Renal pelvis (tissue), 4 donors: Measurements from ENCODE around the gene CATSPERB. TPM values are rescaled to one million over a fixed set of nuclear protein-coding genes. Genes with fewer than 3 reads are reported as not detected.
A peak's percentile ranks its signal among the peaks of the same experiment; 100 is the strongest.
"Not testable (repeated sequence)": the region's sequence is repeated elsewhere in the genome, so short reads cannot be mapped to it uniquely, and the experiment has no call there.

Source experiments
- DNase-seq: peaks from one replicate; pipeline ENCODE4 v3.0.0-alpha.2; 2013
- polyA plus RNA-seq, 3 donors: library from polyadenylated mRNA; unstranded; fragments of 120-200 nt; gene quantifications; one replicate each; pipeline ENCODE4 v1.2.1, GENCODE V29; 2013; ENCODE audit not compliant: insufficient read length in 3 of 3

Gene CATSPERB
- polyA plus RNA-seq, 3 donors: 0.60 to 1.5 (median 0.78) TPM

DNA sequence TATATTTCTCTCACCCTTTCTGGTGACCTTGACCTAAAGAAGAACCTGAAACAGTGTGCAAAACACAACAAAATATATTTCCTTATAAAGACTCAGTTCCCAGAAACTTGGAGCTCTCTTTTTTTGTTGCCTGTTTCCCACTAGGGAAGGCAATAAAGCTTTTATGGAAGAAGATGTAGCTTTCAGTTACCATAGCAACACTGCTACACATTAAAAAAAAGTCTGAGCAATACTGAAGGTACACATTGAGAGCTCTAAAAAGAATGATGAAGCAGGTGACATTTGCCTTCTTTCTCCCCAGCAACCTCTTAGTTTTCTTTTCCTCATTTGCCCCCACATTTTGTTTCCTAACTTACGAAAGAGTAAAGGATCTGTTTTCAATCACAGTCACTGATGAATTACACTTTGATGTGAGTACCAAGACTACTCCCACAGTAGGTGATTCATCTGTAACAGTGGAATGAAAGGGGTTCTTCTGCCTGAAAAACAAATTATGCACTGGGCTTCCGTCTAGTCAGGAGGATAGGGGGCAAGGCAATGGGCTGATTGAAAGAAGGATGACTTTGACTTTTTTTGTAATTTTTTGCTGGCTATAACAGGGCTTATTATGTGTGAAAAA lies 1.1 kb upstream of the CATSPERB start:
- DNase-seq: peak; percentile 24

DNA sequence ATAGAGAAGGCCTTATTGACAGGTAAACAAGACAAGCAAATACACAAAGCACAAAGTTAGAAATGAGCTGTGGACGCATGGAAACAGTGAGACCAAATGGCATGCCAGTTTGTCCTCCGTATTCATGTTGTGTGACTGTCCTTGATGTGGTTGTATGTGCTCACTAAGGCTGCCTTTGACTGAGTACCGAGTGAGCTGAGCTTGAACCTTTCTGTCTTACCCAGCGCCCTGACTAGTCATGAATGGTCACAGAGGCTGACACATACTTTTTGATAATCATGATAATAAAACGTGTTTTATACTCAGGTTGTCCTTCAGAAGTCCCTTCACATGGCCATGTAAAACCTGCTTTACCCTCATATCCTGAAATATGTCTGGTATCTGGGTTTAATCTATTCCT lies 553 bp upstream of the CATSPERB start:
- no peak for DNase-seq

DNA sequence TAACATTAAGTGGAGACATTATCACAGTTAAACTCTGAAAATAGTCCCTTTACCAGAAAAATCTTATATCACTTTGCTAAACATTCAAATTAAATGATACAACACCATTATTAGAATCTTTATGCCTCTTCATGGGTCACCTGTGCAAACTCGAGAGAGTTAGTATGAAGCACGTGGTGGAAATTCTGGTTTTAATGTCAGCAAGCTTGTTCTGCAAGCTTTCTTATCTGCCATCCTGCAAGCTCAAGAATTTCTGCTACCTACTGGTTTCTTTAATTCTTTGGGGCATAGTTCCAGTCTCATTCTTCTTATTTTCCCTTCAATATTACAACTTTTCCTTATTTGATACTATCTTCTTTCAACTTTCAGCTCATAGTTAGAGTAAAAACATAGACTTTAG lies 868 bp downstream of the CATSPERB start:
- DNase-seq: no peak

DNA sequence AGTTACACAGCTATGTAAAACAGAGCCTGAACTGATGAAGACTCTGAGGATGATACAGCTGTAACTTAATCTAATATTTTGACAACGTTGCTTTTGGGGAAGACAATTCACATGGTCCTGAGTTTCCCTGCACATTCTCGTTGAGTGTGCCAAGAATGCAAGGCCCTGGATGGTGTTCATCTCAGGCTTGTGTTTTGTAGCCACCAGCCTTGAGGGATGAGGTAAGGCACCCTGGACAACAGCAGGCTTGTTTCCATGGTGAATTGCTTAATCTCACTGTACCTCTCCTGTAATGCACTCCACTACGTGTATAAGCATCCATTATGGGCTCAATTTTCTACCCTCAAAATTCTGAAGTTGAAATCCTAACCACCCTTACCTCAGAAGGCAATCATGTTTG lies 2.1 kb downstream of the CATSPERB start:
- no peak for DNase-seq

DNA sequence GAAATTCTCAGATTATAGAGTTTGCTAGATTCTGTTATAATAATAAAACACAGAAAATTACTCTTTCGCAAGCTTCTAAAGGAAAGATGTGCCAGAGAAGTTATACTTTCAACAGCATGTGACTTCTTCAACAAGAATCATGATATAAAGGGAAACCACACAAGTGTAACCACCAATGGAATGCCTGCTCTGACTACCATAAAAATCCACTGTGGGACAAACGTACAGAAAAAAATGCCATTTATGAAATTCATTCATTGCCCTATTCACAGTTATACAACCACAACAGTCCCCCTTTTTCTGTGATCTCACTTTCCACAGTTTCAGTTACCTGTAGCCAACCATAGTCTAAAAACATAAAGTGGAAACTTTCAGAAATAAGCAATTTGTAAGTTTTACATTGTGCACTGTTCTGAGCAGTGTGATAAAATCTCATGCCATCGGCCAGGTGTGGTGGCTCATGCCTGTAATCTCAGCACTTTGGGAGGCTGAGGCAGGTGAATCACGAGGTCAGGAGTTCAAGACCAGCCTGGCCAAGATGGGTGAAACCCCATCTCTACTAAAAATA lies 3.2 kb downstream of the CATSPERB start:
- no peak for DNase-seq

DNA sequence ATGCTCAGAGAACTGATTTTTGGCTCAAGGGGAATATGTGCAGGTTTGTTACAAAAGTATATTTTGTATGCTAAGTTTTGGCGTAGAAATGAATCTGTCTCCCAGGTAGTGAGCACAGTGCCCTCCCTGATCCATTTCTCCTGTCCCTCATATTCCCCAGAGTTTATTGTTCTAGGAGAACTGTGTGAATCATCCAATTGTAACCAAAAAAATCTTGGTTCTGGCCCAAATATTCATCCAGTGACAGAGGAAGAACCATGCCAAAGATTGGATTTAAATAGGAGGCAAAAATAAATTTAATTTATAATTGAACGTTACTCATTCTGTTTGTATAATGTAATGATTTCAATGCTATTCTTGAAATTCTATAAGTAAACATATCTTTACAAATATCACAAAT lies 4.8 kb downstream of the CATSPERB start:
- DNase-seq: no peak

DNA sequence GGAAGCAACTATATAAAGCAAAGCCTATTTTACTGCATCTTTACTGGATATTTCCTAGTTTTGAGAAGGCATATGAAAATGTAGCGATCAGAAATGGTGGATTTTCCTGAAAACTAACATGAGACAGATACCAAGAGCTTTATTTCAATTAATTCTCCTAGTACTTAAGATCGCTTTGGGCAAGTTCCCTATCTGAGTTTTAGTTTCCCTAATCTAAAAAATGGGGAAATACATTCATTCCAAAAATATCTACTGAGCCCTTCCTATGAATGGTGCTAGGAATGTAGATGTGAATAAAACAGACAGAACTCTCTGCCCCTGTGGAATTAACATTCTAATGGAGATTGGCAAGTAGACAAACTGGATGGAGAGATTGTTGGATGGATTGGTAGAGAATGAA lies 8.4 kb downstream of the CATSPERB start:
- no peak for DNase-seq

DNA sequence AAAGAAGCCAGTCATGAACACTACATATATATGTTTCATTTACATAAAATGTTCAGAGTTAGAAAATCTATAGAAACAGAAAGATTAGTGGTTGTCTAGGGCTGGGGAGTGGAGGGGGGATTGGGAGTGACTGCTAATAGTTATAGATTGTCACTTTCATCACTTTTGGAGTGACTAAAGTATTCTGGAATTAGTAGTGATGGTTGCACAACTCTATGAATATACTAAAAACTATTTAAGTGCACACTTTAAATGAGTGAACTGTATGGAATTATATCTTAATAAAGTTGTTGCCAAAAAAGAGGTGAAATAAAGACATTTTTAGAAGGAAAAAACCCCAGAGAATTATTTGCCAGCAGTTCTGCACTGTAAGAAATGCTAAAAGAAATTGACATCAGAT lies 9.5 kb downstream of the CATSPERB start:
- DNase-seq: no peak

DNA sequence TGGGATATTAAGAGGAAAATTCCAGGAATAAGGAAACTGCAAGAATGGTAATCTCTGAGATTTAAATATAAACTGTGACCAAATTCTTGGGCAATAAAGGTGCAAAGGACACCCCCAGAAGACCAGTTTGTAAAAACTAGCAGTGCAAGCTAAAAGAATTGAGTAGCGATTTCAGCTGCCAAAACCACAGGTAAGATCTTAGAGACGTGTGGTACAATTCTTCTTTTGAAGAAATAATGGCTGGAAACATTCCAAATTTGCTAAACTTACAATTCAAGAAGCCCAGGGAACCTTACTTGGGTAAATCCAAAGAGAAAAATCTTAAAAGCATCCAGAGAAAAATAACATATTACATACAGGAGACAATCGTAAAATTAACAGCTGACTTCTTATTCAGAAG lies 12.0 kb downstream of the CATSPERB start:
- DNase-seq: no peak

DNA sequence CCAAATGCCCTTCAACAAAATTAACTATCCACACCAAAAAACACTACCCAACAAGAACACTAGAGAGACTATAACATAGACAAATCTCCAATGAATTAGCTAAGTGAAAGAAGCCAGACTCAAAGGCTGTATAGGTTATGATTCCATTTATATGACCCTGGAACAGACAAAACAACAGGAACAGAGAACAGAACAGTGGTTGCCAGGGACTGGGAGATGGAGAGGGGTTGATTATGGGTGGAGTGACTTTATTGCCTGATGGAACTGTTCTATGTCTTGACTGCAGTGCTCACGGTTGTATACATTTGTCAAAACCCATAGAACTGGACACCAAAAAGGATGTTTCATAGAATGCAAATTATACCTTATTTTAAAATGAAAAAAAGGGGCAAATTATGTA lies 14.9 kb downstream of the CATSPERB start:
- no peak for DNase-seq

DNA sequence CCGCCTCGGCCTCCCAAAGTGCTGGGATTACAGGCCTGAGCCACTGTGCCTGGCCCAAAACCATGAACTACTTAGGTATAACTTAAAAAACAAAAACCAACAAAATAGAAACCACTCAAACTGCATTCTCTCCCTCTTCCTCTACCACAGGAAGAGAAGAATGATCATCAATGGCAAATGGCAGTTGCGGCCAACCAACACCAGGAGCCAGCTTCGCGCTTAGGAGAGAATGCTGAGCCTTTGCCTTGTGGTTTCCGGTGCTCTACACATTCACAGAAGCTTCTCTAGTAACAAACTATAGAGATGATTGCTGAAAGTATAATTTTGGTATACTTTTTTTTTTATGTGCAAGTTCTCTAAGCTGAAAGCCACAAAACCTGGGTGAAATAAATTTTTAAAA lies 17.1 kb downstream of the CATSPERB start:
- DNase-seq: no peak

DNA sequence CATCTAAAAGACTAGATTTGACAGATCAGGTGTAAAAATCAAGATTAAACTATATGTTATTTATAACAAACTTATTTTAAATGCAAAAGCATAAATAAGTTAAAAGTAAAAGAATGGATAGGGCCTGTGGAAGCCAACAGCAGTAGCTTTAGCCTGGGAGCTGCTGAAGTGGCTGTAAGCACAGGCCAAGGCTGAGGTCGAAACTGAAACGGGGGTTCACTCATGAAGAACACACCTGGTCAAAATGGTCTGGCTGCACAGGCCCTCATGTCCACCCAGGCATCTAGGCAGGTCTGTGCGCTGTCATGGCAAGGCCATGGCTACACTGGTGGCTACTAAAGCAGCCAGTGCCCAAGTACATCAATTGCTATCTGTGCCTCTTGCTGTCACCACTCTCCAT lies 23.1 kb downstream of the CATSPERB start:
- no peak for DNase-seq

DNA sequence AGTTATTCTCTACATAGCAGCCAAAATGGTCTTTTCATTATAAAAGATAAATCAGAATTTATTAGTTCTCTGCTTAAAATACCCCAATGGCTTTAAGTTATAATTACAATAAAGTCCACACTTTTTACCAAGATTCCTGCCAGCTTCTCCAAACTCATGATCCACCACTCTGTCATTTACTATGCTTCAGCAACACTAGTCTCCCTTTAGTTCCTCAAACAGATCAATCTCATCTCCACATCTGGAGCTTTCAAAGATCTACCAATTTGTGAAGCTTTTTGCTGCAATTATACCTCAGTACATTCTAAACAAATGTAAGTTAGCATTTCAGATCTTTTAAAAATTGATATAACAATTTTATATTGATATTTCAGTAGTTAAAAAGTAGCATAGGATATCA lies 24.9 kb downstream of the CATSPERB start:
- no peak for DNase-seq

DNA sequence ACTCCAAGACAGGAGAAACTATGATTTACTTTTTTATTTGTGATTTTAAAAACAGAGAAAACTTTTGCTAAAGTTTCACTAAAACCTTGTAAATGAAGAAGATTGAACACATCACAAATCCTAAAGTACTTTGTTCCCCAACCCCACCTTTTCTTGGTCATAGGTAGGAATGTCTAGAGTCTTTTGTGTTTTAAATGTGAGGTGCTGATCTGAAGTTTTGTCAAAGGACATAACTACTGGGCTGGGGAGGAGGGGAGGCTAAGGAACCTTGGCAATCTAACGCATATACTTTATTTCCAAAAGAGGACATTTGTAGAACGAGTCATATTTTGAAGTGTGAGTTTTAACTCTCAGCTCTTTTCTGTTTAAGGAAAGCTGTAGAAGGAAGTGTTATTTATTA lies 37.2 kb downstream of the CATSPERB start:
- no peak for DNase-seq

DNA sequence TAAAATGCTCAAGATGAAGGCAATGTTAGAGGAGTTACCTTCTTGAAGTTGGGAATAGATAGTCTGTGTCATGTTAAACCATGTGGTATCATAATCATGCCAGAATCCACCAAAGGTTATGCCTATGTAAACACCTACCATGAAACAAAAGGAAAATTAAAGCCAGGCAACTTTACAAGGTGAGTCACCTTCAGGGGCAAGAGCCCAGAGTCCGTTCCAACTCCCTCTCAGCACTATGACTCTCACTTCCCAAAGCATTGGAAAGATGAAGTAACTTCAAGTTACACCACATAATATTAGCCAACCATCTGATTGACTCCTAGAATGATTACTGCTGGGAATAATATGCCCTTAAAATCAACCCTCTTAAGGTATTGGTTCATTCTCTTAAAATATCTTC lies 38.5 kb downstream of the CATSPERB start:
- no peak for DNase-seq

DNA sequence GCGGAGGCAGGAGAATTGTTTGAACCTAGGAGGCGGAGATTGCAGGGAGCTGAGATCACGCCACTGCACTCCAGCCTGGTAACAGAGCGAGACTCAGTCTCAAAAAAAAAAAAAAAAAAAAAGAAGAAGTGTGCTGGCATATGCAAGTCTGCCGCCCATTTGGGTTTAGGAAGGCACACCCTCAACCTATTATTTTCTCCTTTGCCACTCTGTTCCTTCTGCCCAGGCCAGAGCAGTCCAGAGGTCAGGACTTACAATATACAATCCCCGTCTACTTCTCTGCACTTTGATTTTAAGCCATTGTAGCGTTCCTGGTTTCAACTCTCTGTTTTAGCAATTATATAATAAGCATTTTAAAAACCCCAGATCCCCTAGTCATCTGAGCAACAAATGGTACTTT lies 39.8 kb downstream of the CATSPERB start:
- DNase-seq: no peak

DNA sequence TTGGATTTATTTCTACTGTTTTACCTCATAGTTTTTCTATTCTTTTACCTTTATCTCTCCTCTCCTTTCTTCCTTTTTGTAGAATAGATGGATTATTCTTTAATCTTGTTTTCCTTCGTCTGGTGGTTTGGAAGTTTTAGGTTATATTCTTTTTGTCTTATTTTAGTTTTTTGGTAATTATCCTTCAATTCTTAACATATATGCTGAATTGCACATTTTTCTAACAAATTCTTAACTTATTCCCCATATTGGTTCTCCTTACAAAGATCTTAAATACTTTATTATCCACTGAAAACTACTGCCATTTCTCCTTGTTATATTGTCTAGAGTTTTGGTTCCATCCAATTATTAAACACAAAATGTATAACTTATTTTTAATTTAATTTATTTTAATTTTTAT lies 42.3 kb downstream of the CATSPERB start:
- no peak for DNase-seq

DNA sequence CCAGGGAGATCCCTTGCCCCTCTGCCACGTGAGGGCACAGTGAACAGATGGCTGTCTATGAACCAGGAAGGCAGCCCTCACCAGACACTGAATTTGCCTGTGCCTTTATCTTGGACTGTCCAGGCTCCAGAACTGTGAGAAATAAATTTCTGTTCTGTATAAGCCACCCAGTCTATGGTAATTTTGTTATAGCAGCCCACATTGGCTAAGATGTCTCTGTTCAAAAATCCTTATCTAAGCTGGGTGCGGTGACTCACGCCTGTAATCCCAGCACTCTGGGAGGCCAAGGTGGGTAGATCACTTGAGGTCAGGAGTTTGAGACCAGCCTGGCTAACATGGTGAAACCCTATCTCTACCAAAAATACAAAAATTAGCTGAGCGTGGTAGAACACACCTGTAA lies 44.5 kb downstream of the CATSPERB start:
- DNase-seq: not testable (repeated sequence)

DNA sequence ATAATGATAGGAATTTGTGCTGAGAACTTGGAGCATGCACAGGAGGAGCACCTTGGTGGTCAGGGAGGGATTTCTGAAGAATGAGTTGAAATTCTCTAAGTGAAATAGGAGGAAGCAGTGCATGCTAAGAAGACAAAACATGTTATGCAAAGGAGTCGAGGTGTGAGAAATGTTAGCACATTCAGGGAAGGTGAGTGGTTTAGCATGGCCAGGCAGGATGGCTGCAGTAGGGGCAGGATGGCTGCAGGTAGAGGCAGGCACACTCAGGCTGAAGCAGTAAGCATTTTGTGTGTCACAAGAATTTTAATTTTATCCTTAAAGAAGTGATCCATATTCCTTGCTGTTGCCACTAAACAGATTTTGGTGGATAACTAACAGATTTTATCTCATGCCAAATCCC lies 46.3 kb downstream of the CATSPERB start:
- DNase-seq: no peak

DNA sequence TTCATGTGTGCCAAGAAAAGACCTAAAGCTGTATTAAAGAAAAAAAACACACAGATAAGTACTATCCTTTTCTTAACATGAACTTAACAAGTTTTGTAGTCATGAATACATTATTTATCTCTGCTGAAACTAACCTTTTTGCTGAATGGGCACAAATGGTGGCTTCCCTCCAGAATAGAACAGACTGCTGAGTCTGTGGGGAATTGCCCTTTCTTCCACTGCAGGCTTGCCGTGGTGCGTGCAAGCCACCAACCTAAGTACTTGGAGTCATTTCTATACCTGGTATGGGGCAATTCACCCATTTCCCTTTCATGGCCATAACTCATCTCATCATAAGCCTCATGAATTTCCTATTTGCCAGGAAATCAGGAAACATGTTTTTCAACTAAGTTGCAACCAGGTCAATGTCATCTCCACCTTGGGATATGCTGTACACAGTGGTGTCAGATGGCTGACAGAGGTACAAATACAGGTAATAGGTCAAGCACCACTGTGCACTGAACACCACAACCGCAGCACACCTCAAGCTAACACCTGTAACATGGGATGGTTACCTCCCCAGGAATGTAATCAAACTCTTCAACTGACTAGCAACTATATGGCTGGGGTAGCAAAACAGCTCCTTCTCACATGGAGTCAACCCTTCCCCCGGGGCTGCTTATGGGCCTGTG lies 49.9 kb downstream of the CATSPERB start:
- DNase-seq: no peak

DNA sequence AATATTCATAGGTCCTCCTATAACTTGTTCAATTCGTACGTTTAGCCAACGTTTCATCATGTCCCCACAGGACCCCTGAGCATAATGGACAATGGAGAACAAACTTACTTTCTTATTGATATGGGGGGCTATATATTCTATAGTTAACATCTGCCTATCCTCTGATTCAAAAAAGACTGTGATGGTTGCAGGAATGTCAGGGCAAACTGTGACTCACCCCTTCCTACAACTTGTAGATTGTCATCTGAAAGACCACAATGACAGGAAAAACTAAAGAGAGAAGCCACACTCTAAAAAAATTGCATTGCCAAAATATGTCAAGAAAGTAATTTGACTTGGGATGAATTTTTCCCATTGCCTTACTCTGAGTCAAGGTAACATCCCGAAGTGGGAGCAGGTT lies 50.8 kb downstream of the CATSPERB start:
- DNase-seq: no peak

DNA sequence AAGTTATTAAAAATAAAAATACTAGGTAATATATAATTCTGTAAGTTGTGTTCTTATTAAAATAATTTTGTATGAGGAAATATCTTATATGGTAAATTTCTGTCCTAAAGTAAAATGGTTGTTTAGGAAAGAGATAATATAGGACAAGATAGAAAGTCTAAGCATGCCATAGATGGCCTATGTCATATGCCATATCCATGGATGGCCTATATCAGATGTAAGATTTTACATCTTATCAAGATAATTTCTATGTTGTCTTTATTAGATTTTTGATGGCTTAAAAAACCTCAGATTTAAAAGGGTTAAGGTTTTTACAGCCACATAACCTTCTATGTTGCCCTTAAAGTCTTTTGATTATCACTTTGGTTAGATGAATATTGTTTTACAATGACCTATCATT lies 52.6 kb downstream of the CATSPERB start:
- no peak for DNase-seq

DNA sequence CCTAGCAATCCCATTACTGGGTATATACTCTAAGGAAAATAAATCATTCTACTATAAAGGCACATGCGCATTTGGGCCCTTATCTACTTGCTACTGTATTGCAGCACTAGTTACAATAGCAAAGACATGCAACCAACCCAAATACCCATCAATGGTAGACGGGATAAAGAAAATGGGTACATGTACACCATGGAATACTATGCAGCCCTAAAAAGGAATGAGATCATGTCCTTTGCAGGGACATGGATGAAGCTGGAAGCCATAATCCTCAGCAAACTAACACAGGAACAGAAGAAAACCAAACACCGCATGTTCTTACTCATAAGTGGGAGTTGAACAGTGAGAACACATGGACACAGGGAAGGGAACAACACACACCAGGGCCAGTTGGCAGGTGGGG lies 54.2 kb downstream of the CATSPERB start:
- DNase-seq: not testable (repeated sequence)

DNA sequence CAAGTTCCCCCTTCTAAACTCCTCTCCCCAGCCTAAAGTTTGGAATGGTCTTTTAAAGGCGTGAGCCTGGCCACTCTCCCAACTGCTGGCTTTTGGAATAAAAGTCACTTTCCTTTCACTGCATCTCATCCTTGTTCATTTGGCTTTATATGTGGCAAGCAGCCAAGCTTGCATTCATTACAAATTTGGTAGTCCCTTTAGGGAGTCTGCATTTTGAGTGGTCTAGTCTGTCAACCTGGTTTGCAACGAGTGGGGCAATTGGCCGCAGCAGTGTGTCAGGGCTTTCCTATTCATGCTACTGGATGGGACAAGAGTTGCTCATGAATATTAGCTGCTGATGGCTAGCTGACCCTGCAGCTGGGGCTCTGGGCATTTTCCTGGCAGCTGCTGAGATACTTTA lies 57.0 kb downstream of the CATSPERB start:
- DNase-seq: no peak
